Right lobe of liver (tissue), 4 donors: Measurements from ENCODE around the gene PSMD6.

ENCODE experiments used
- CTCF ChIP-seq, 4 donors: fragments of 200-600 bp in 3 of 4; fragments of 450-650 bp in 1 of 4; IDR thresholded peaks; one replicate each; pipeline versions ENCODE4 v1.5.1 to v1.8.0; 2016 to 2022; ENCODE audit warnings: antibody characterized with exemption in 4 of 4, mild to moderate bottlenecking in 2 of 4
- POLR2A ChIP-seq: fragments of 450-650 bp; IDR thresholded peaks from one replicate; pipeline ENCODE4 v1.6.1; 2017; ENCODE audit warnings: antibody characterized with exemption, mild to moderate bottlenecking
- donor health status: DM: no; HTN: no; CAD: no.
- donor health status: DM: no; HTN: no; CAD: no.
- donor health status: DM: no; HTN: yes; CAD: no.

- TF ChIP-seq CTCF (IDR thresholded peaks at IDR 0.05) (no peak), POLR2A (no peak)
These were observed 15.0 kb upstream of the PSMD6 start for GRCh38 chr3:64038253-64038767.
